ENCODE data around the gene SLC30A9.

The SLC30A9 gene

DNA sequence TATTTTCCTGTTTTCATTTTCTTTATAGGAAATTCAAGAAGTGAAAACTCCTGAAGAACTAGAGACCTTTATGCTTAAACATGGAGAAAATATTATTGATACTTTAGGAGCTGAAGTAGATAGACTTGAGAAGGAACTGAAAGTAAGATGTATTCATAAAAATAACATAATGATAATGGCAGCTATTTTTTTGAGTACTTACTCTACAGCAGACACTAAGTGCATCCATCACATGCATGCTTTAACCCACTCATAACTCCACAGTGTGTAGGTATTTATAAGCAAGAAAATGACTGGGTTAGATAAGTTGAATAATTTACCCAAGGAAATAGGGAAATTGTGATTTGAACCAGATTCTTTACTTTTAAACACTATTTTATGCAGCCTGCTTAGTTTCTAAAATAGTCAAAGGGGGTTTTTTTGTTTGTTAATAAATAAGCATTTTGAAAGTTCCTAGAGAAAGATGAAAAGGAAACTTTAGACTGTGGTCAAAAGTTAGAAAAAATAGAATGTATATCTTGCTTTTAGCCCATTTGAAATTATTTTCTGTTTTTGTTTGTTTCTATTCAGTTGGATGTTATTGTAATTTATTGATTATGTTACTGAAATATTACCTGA, 88.0 kb downstream of the SLC30A9 start:
- Histone ChIP-seq H3K4me3 (ENCODE audit: low read length) (no peak overlapping the region), H3K27me3 (ENCODE audit: control insufficient read depth, insufficient read depth, low read length) (no peaks in the 10 kb centered on the region), H3K4me1 (ENCODE audit: control insufficient read depth, insufficient read depth, low read length) (no peaks in the 10 kb centered on the region), H3K27ac (ENCODE audit: low read length) (no peak overlapping the region), H3K9me3 (ENCODE audit: control insufficient read depth, insufficient read depth, low read length) (no peaks in the 10 kb centered on the region), H3K36me3 (ENCODE audit: control insufficient read depth, insufficient read depth, low read length) (no peaks in the 10 kb centered on the region)
- no peak for DNase-seq (ENCODE audit: low read depth, low spot score)

DNA sequence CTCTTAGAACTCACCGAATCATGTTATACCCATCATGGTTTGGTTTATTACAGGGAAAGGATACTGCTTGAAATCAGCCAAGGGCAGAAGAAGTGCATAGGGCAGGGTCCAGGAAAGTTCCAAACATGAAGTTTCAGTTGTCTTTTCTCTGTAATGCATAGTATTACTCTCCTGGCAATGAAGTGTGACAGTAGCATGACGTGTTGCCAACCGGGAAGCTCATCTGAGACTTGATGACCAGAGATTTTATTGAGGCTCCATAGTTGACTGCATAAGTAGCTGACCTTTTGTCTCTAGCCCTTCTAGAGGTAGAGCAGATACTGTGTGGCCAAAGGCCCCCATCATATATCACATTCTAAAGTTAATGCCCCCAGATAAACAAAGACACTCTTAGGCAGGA, 90.0 kb downstream of the SLC30A9 start:
- Histone ChIP-seq H3K9me3 (ENCODE audit: control insufficient read depth, insufficient read depth, low read length) (no peaks in the 10 kb centered on the region), H3K4me3 (ENCODE audit: low read length) (no peak overlapping the region), H3K27me3 (ENCODE audit: control insufficient read depth, insufficient read depth, low read length) (no peaks in the 10 kb centered on the region), H3K27ac (ENCODE audit: low read length) (no peak overlapping the region), H3K4me1 (ENCODE audit: control insufficient read depth, insufficient read depth, low read length) (no peaks in the 10 kb centered on the region), H3K36me3 (ENCODE audit: control insufficient read depth, insufficient read depth, low read length) (no peaks in the 10 kb centered on the region)
- DNase-seq (ENCODE audit: low read depth, low spot score): no peak
- WGBS (ENCODE audit: insufficient coverage, insufficient read length): no CpG with 5 or more reads among the region's 3 CpGs

DNA sequence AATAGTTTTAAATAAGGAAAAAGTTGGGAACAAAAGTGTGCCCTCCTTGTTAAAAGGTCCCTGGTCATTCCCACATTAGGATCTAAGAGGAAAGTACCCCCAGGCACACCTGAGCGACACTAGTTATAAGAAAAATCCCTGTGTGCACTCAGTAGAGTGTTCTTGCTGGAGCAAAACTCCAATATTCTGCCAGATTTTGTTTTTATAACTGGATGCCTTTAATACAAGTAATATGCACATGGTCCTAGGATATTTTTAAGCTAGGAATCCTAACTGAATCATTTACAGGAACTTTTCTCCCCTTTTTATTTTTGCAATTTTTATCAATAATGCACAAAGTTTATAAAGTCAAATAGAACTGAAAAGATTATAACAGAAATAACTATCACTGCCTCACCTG, 93.5 kb downstream of the SLC30A9 start:
- no peak for DNase-seq (ENCODE audit: low read depth, low spot score)
- Histone ChIP-seq H3K4me1 (ENCODE audit: control insufficient read depth, insufficient read depth, low read length) (no peaks in the 10 kb centered on the region), H3K9me3 (ENCODE audit: control insufficient read depth, insufficient read depth, low read length) (no peaks in the 10 kb centered on the region), H3K4me3 (ENCODE audit: low read length) (no peak overlapping the region), H3K27me3 (ENCODE audit: control insufficient read depth, insufficient read depth, low read length) (no peaks in the 10 kb centered on the region), H3K36me3 (ENCODE audit: control insufficient read depth, insufficient read depth, low read length) (no peaks in the 10 kb centered on the region), H3K27ac (ENCODE audit: low read length) (no peak overlapping the region)
- WGBS (ENCODE audit: insufficient coverage, insufficient read length): no CpG with 5 or more reads among the region's 1 CpG

DNA sequence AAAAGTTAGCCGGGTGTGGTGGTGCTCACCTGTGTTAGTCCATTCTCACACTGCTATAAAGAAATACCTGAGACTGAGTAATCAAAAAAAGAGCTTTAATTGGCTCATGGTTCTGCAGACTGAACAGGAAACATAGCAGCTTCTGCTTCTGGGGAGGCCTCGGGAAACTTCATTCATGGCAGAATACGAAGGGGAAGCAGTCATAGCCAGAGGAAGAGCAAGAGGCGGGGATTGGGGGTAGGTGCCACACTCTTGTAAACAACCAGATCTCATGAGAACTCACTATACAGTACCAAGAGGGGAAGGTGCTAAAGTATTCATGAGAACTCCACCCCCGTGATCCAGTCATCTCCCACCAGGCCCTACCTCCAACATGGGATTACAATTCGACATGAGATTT, 98.1 kb downstream of the SLC30A9 start:
- Histone ChIP-seq H3K4me1 (ENCODE audit: control insufficient read depth, insufficient read depth, low read length) (no peaks in the 10 kb centered on the region), H3K36me3 (ENCODE audit: control insufficient read depth, insufficient read depth, low read length) (no peaks in the 10 kb centered on the region), H3K4me3 (ENCODE audit: low read length) (no peak overlapping the region), H3K27me3 (ENCODE audit: control insufficient read depth, insufficient read depth, low read length) (no peaks in the 10 kb centered on the region), H3K9me3 (ENCODE audit: control insufficient read depth, insufficient read depth, low read length) (no peaks in the 10 kb centered on the region), H3K27ac (ENCODE audit: low read length) (no peak overlapping the region)
- no CpG with 5 or more reads among the region's 6 CpGs for WGBS (ENCODE audit: insufficient coverage, insufficient read length)
- no peak for DNase-seq (ENCODE audit: low read depth, low spot score)

DNA sequence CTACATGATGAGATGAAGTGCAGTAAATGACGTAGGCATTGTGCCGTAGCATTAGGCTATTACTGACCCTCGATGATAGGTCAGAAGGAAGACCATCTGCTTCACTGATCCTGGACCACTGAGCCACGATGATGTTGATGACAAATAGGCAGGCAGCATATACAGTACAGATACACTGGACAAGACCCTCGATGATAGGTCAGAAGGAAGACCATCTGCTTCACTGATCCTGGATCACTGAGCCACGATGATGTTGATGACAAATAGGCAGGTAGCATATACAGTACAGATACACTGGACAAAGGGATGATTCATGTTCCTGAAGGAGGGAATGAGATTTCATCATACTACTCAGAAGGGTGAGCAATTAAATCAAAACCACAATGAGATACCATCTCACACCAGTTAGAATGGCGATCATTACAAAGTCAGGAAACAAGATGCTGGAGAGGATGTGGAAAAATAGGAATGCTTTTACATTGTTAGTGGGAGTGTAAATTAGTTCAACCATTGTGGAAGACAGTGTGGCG, 111.2 kb downstream of the SLC30A9 start:
- no CpG with 5 or more reads among the region's 8 CpGs for WGBS (ENCODE audit: insufficient coverage, insufficient read length)
- no peaks in the 10 kb centered on the region for H3K27me3 ChIP-seq (ENCODE audit: control insufficient read depth, insufficient read depth, low read length)
- no peak overlapping the region for H3K4me3 ChIP-seq (ENCODE audit: low read length)
- no peaks in the 10 kb centered on the region for H3K4me1 ChIP-seq (ENCODE audit: control insufficient read depth, insufficient read depth, low read length)
- H3K9me3 ChIP-seq (ENCODE audit: control insufficient read depth, insufficient read depth, low read length): no peaks in the 10 kb centered on the region
- no peaks in the 10 kb centered on the region for H3K36me3 ChIP-seq (ENCODE audit: control insufficient read depth, insufficient read depth, low read length)
- H3K27ac ChIP-seq (ENCODE audit: low read length): no peak overlapping the region
- DNase-seq (ENCODE audit: low read depth, low spot score): no peak

DNA sequence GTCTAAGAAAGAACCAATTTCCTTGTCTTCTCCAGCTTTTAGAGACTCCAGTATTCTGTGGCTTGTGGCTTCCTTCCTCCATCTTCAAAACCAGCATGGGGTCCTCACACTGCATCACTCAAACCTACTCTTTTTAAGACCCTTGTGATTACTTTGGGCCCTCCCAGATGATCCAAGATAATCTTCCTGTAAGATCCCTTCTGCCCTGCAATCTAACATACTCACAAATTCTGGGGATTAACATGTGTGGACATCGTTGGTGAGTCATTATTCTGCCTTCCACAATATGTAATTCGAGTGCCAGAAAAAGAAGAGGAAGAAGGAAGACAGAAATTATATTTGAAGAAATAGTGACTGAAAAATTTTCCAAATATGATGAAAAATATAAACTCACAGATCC, 114.2 kb downstream of the SLC30A9 start:
- no peaks in the 10 kb centered on the region for H3K27me3 ChIP-seq (ENCODE audit: control insufficient read depth, insufficient read depth, low read length)
- no peak for DNase-seq (ENCODE audit: low read depth, low spot score)
- no peaks in the 10 kb centered on the region for H3K36me3 ChIP-seq (ENCODE audit: control insufficient read depth, insufficient read depth, low read length)
- no peaks in the 10 kb centered on the region for H3K9me3 ChIP-seq (ENCODE audit: control insufficient read depth, insufficient read depth, low read length)
- WGBS (ENCODE audit: insufficient coverage, insufficient read length): no CpG with 5 or more reads among the region's 2 CpGs
- no peaks in the 10 kb centered on the region for H3K4me1 ChIP-seq (ENCODE audit: control insufficient read depth, insufficient read depth, low read length)
- H3K27ac ChIP-seq (ENCODE audit: low read length): no peak overlapping the region
- no peak overlapping the region for H3K4me3 ChIP-seq (ENCODE audit: low read length)

DNA sequence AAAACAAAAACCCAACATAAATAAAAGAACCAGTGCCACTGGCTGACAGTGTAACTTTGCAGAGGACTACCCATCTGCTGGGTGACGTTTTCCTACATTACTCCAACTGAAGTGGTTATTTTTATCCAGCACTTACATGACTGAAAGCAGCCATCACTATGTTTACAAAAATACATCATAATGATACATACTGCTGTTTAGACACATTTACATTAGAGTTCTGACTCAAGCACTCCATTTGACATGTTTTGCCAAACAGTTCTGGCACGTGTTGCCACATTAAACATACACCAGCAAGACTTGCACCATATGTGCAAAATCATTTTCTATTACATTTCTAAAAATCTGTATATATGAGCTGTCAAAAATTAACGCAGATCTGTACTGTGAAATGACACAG, 122.5 kb downstream of the SLC30A9 start:
- no peak for DNase-seq (ENCODE audit: low read depth, low spot score)
- Histone ChIP-seq H3K9me3 (ENCODE audit: control insufficient read depth, insufficient read depth, low read length) (no peaks in the 10 kb centered on the region), H3K4me1 (ENCODE audit: control insufficient read depth, insufficient read depth, low read length) (no peaks in the 10 kb centered on the region), H3K27ac (ENCODE audit: low read length) (no peak overlapping the region), H3K4me3 (ENCODE audit: low read length) (no peak overlapping the region), H3K27me3 (ENCODE audit: control insufficient read depth, insufficient read depth, low read length) (no peaks in the 10 kb centered on the region), H3K36me3 (ENCODE audit: control insufficient read depth, insufficient read depth, low read length) (no peaks in the 10 kb centered on the region)
- WGBS (ENCODE audit: insufficient coverage, insufficient read length): no CpG with 5 or more reads among the region's 3 CpGs

DNA sequence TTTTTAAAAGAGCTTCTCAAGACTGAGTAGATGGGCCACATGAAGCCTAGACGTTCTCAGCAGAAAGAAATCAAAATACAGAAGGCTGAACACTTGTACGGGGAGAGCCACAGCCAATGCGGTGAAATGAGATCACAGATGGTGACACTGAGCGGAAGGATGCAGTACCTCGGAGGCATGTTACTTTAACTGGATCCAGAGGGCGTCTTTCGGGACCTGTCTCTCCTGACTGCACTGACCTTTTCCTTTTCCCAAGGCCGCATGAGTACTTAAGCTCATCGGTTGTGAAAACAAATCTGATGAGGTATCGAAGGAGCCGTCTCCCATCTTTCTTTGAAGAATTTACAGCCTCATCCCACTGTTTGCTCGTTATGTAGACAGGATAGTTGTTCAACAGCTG, 129.6 kb downstream of the SLC30A9 start:
- Histone ChIP-seq H3K36me3 (ENCODE audit: control insufficient read depth, insufficient read depth, low read length) (no peaks in the 10 kb centered on the region), H3K9me3 (ENCODE audit: control insufficient read depth, insufficient read depth, low read length) (no peaks in the 10 kb centered on the region), H3K4me1 (ENCODE audit: control insufficient read depth, insufficient read depth, low read length) (no peaks in the 10 kb centered on the region), H3K4me3 (ENCODE audit: low read length) (no peak overlapping the region), H3K27ac (ENCODE audit: low read length) (no peak overlapping the region), H3K27me3 (ENCODE audit: control insufficient read depth, insufficient read depth, low read length) (no peaks in the 10 kb centered on the region)
- no peak for DNase-seq (ENCODE audit: low read depth, low spot score)
- WGBS (ENCODE audit: insufficient coverage, insufficient read length): no CpG with 5 or more reads among the region's 12 CpGs

DNA sequence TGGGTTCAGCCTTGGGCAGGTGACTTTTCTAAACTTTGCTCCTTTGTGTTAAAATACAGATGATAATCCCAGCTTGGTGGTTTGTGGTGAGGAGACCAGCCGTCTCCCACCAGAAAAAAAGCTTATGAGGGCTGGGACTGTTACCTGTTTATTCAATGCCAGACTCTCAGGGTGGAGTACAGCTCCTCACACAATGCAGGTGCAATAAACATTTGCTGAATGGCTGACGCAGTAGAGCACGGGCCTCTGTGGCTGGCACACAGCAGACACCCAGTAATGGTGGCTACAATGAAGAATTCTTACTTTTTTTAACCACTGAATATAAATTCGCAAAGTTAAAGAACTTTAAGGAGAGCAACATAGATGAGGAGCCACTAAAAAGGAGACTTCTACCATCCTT, 131.9 kb downstream of the SLC30A9 start:
- Histone ChIP-seq H3K9me3 (ENCODE audit: control insufficient read depth, insufficient read depth, low read length) (no peaks in the 10 kb centered on the region), H3K4me1 (ENCODE audit: control insufficient read depth, insufficient read depth, low read length) (no peaks in the 10 kb centered on the region), H3K4me3 (ENCODE audit: low read length) (no peak overlapping the region), H3K36me3 (ENCODE audit: control insufficient read depth, insufficient read depth, low read length) (no peaks in the 10 kb centered on the region), H3K27ac (ENCODE audit: low read length) (no peak overlapping the region), H3K27me3 (ENCODE audit: control insufficient read depth, insufficient read depth, low read length) (no peaks in the 10 kb centered on the region)
- WGBS (ENCODE audit: insufficient coverage, insufficient read length): no CpG with 5 or more reads among the region's 4 CpGs
- DNase-seq (ENCODE audit: low read depth, low spot score): no peak

DNA sequence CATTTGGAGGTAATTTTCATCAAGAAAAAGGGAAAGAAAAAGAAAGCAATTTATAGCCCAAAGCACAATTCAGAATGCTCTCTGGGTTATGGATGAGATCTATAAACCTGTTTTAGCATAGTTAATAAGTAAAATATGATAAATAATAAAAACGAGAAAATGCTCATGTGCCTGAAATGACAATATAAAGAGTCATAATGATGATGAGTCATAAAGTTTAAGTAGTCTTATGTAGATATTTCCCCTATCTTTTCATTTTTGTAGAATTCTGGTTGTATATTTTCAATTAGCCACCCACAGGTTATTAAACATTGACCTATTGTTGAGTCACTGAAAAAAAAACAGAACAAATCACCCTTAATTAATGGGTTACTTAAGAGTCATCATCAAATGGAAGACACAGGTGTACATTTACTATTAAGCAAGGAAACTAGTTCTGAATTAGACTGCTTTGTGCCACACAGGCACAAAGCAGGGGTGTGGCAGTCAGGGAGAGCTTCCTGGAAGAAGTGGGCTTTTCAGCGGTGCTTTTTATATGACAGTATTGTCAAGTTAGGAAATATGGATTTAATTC, 132.8 kb downstream of the SLC30A9 start:
- Histone ChIP-seq H3K9me3 (ENCODE audit: control insufficient read depth, insufficient read depth, low read length) (no peaks in the 10 kb centered on the region), H3K4me1 (ENCODE audit: control insufficient read depth, insufficient read depth, low read length) (no peaks in the 10 kb centered on the region), H3K36me3 (ENCODE audit: control insufficient read depth, insufficient read depth, low read length) (no peaks in the 10 kb centered on the region), H3K4me3 (ENCODE audit: low read length) (no peak overlapping the region), H3K27me3 (ENCODE audit: control insufficient read depth, insufficient read depth, low read length) (no peaks in the 10 kb centered on the region), H3K27ac (ENCODE audit: low read length) (no peak overlapping the region)
- 100% methylated on average over 1 of the region's 2 CpGs for WGBS (ENCODE audit: insufficient coverage, insufficient read length)
- DNase-seq (ENCODE audit: low read depth, low spot score): no peak

DNA sequence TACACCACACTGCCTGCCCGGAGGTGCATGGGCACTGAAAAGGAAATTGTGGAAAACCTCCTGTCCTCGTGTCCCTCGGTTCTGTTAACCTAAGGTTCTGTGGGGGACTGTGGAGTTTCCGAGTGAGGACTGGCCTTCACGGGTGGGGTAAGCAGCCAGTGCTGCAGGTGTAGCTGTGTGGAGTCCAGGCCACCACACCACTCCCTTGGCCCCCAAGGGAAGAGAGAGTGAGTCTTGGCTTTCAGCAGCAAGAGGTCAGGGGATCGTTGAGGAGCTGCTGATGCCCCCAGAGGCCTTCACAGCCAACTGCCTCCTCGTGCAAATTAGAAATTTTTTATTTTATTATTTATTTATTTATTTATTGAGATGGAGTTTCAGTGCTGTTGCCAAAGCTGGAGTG, 141.8 kb downstream of the SLC30A9 start:
- Histone ChIP-seq H3K27me3 (ENCODE audit: control insufficient read depth, insufficient read depth, low read length) (no peaks in the 10 kb centered on the region), H3K4me1 (ENCODE audit: control insufficient read depth, insufficient read depth, low read length) (no peaks in the 10 kb centered on the region)
- no CpG with 5 or more reads among the region's 7 CpGs for WGBS (ENCODE audit: insufficient coverage, insufficient read length)

More for the DNA sequence above, 141.8 kb downstream of the SLC30A9 start:
- Histone ChIP-seq H3K4me3 (ENCODE audit: low read length) (no peak overlapping the region), H3K9me3 (ENCODE audit: control insufficient read depth, insufficient read depth, low read length) (no peaks in the 10 kb centered on the region), H3K36me3 (ENCODE audit: control insufficient read depth, insufficient read depth, low read length) (no peaks in the 10 kb centered on the region), H3K27ac (ENCODE audit: low read length) (no peak overlapping the region)
- DNase-seq (ENCODE audit: low read depth, low spot score): no peak
